ENCODE results near the gene TTC28. TPM values are rescaled to one million over a fixed set of nuclear protein-coding genes. Genes with fewer than 3 reads are reported as not detected.

The TTC28 gene
- total RNA-seq, 1 experiment from 2014 or later: 11.2 TPM

GRCh38 chr22:28259774-28260312 is 419.8 kb downstream of the TTC28 start:
- Histone ChIP-seq H3K9ac (ENCODE audit: low read length) (no peak overlapping the region), H3K27ac (ENCODE audit: low read length) (no peak overlapping the region), H3K4me1 (ENCODE audit: low read length) (no peaks in the 10 kb centered on the region), H3K4me2 (ENCODE audit: low read depth, low read length, poor library complexity, severe bottlenecking) (no peak overlapping the region), H3K9me3 (ENCODE audit: low read length) (no peaks in the 10 kb centered on the region), H3K79me2 (ENCODE audit: low read length) (no peaks in the 10 kb centered on the region), H2AFZ (ENCODE audit: low read length) (no peak overlapping the region), H4K20me1 (ENCODE audit: insufficient read depth, low read depth, low read length) (no peaks in the 10 kb centered on the region; the same call in 1 of the 2 replicates), H3K36me3 (ENCODE audit: insufficient read depth, low read length) (no peaks in the 10 kb centered on the region), H3K27me3 (ENCODE audit: low read length) (no peaks in the 10 kb centered on the region), H3K4me3 (ENCODE audit: low read length) (no peak overlapping the region), H3K9me2 (replicated peaks; ENCODE audit: insufficient read depth, low read length) (no peaks in the 10 kb centered on the region)
- no peak for DNase-seq

DNA sequence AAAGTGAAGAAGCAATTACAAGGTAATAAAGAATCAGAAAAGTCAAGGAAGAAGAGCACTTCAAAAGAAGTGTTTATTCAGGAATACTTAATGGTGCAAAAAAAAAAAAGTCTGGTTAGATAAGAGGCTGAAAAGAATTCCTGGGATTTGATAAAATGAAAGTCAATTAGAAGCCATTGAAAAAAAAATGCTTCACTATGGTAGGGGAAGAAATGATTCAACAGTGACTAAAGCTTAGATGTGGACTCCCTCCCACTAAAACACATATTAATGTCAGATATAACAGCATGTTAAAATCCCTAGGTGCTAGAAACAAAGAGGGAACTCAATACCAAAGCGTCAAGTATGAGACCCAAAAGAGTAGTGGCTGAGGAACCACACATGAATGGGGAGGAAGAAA is 425.2 kb downstream of the TTC28 start:
- DNase-seq: no peak
- Histone ChIP-seq H3K4me1 (ENCODE audit: low read length) (no peaks in the 10 kb centered on the region), H3K27me3 (ENCODE audit: low read length) (no peaks in the 10 kb centered on the region), H4K20me1 (ENCODE audit: insufficient read depth, low read depth, low read length) (peaks cover 7% of the 10 kb centered on the region; the same call in 1 of the 2 replicates), H2AFZ (ENCODE audit: low read length) (no peak overlapping the region), H3K9me3 (ENCODE audit: low read length) (no peaks in the 10 kb centered on the region), H3K27ac (ENCODE audit: low read length) (no peak overlapping the region), H3K4me3 (ENCODE audit: low read length) (no peak overlapping the region), H3K4me2 (ENCODE audit: low read depth, low read length, poor library complexity, severe bottlenecking) (no peak overlapping the region), H3K9me2 (replicated peaks; ENCODE audit: insufficient read depth, low read length) (no peaks in the 10 kb centered on the region), H3K36me3 (ENCODE audit: insufficient read depth, low read length) (no peaks in the 10 kb centered on the region), H3K9ac (ENCODE audit: low read length) (no peak overlapping the region), H3K79me2 (ENCODE audit: low read length) (no peaks in the 10 kb centered on the region)

DNA sequence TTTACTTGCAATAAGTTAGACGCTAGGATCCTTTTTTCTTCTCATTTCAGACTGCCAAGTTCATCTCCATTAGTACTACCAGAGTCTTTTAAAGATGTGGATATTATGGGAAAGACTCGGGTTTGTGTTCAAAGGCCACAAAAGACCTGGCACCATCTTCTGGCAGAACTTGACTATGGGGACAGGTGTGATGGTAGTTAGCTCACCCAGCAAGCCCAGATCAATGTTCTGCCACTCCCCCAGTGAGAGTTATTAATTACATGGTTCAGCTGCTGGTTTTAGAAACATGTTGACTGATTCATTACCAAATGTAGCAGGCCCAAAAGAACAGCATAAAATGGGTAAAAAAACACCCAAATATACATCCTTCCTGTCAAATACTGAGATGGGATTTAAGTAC is 427.1 kb downstream of the TTC28 start:
- Histone ChIP-seq H4K20me1 (ENCODE audit: insufficient read depth, low read depth, low read length) (0 out of 2 replicates have a peak, but pooled peaks cover 7% of the 10 kb centered on the region), H3K36me3 (ENCODE audit: insufficient read depth, low read length) (no peaks in the 10 kb centered on the region), H2AFZ (ENCODE audit: low read length) (no peak overlapping the region), H3K9me3 (ENCODE audit: low read length) (no peaks in the 10 kb centered on the region), H3K27ac (ENCODE audit: low read length) (no peak overlapping the region), H3K9ac (ENCODE audit: low read length) (no peak overlapping the region), H3K79me2 (ENCODE audit: low read length) (no peaks in the 10 kb centered on the region), H3K4me3 (ENCODE audit: low read length) (no peak overlapping the region), H3K27me3 (ENCODE audit: low read length) (no peaks in the 10 kb centered on the region), H3K4me2 (ENCODE audit: low read depth, low read length, poor library complexity, severe bottlenecking) (no peak overlapping the region), H3K9me2 (replicated peaks; ENCODE audit: insufficient read depth, low read length) (no peaks in the 10 kb centered on the region), H3K4me1 (ENCODE audit: low read length) (no peaks in the 10 kb centered on the region)
- no peak for DNase-seq

GRCh38 chr22:28250036-28250695 is 429.5 kb downstream of the TTC28 start:
- Histone ChIP-seq H3K4me1 (ENCODE audit: low read length) (no peaks in the 10 kb centered on the region), H3K4me3 (ENCODE audit: low read length) (no peak overlapping the region), H3K27ac (ENCODE audit: low read length) (no peak overlapping the region), H3K27me3 (ENCODE audit: low read length) (no peaks in the 10 kb centered on the region), H3K79me2 (ENCODE audit: low read length) (no peaks in the 10 kb centered on the region), H3K4me2 (ENCODE audit: low read depth, low read length, poor library complexity, severe bottlenecking) (no peak overlapping the region), H2AFZ (ENCODE audit: low read length) (no peak overlapping the region), H4K20me1 (ENCODE audit: insufficient read depth, low read depth, low read length) (peaks cover 13% of the 10 kb centered on the region; the same call in 1 of the 2 replicates), H3K9me2 (replicated peaks; ENCODE audit: insufficient read depth, low read length) (no peaks in the 10 kb centered on the region), H3K9me3 (ENCODE audit: low read length) (no peaks in the 10 kb centered on the region), H3K9ac (ENCODE audit: low read length) (no peak overlapping the region), H3K36me3 (ENCODE audit: insufficient read depth, low read length) (no peaks in the 10 kb centered on the region)
- no peak for DNase-seq

DNA sequence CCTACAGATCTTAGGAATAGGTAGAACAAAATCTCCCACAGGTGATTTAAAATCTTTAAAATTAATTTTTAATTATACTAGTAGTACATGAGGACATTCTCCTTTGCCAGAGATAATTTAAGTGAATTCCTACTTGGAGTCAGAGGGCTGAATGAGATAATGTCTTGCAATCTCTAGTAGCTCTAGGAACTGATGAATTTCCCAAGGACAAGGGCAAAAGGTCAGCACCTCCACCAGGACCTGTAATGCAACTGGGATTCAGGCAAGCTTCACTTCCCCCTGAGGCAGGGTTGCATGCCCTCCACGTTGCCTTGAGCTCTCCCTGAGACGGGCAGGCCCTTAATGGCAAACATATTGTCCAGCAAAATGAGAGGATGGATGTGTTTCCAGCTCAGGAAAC is 430.2 kb downstream of the TTC28 start:
- no peaks in the 10 kb centered on the region for H3K27me3 ChIP-seq (ENCODE audit: low read length)
- no peaks in the 10 kb centered on the region for H3K9me2 ChIP-seq (replicated peaks; ENCODE audit: insufficient read depth, low read length)
- H3K79me2 ChIP-seq (ENCODE audit: low read length): no peaks in the 10 kb centered on the region
- H3K4me1 ChIP-seq (ENCODE audit: low read length): no peaks in the 10 kb centered on the region
- no peaks in the 10 kb centered on the region for H3K36me3 ChIP-seq (ENCODE audit: insufficient read depth, low read length)
- H2AFZ ChIP-seq (ENCODE audit: low read length): no peak overlapping the region
- DNase-seq: no peak
- H3K27ac ChIP-seq (ENCODE audit: low read length): no peak overlapping the region
- no peaks in the 10 kb centered on the region for H3K9me3 ChIP-seq (ENCODE audit: low read length)
- peaks cover 13% of the 10 kb centered on the region; the same call in 1 of the 2 replicates for H4K20me1 ChIP-seq (ENCODE audit: insufficient read depth, low read depth, low read length)
- H3K4me2 ChIP-seq (ENCODE audit: low read depth, low read length, poor library complexity, severe bottlenecking): no peak overlapping the region
- H3K4me3 ChIP-seq (ENCODE audit: low read length): no peak overlapping the region
- H3K9ac ChIP-seq (ENCODE audit: low read length): no peak overlapping the region

- DNase-seq: no peak
- no peak overlapping the region for H3K4me3 ChIP-seq (ENCODE audit: low read length)
- H3K9me3 ChIP-seq (ENCODE audit: low read length): no peaks in the 10 kb centered on the region
- no peaks in the 10 kb centered on the region for H3K27me3 ChIP-seq (ENCODE audit: low read length)
- H3K4me2 ChIP-seq (ENCODE audit: low read depth, low read length, poor library complexity, severe bottlenecking): no peak overlapping the region
- no peak overlapping the region for H2AFZ ChIP-seq (ENCODE audit: low read length)
- H3K79me2 ChIP-seq (ENCODE audit: low read length): no peaks in the 10 kb centered on the region
- no peaks in the 10 kb centered on the region for H3K36me3 ChIP-seq (ENCODE audit: insufficient read depth, low read length)
- no peaks in the 10 kb centered on the region for H3K4me1 ChIP-seq (ENCODE audit: low read length)
- no peak overlapping the region for H3K9ac ChIP-seq (ENCODE audit: low read length)
- H3K9me2 ChIP-seq (replicated peaks; ENCODE audit: insufficient read depth, low read length): no peaks in the 10 kb centered on the region
- H3K27ac ChIP-seq (ENCODE audit: low read length): no peak overlapping the region
- peaks cover 13% of the 10 kb centered on the region; the same call in 1 of the 2 replicates for H4K20me1 ChIP-seq (ENCODE audit: insufficient read depth, low read depth, low read length)
Measured at GRCh38 chr22:28247667-28248363, 431.8 kb downstream of the TTC28 start.

GRCh38 chr22:28247136-28247535 is 432.5 kb downstream of the TTC28 start:
- H3K9me2 ChIP-seq (replicated peaks; ENCODE audit: insufficient read depth, low read length): no peaks in the 10 kb centered on the region
- H2AFZ ChIP-seq (ENCODE audit: low read length): no peak overlapping the region
- H3K27ac ChIP-seq (ENCODE audit: low read length): no peak overlapping the region
- no peak overlapping the region for H3K4me2 ChIP-seq (ENCODE audit: low read depth, low read length, poor library complexity, severe bottlenecking)
- H3K4me1 ChIP-seq (ENCODE audit: low read length): no peaks in the 10 kb centered on the region
- H3K9me3 ChIP-seq (ENCODE audit: low read length): no peaks in the 10 kb centered on the region
- no peaks in the 10 kb centered on the region for H3K36me3 ChIP-seq (ENCODE audit: insufficient read depth, low read length)
- no peak for DNase-seq
- H3K4me3 ChIP-seq (ENCODE audit: low read length): no peak overlapping the region
- no peaks in the 10 kb centered on the region for H3K27me3 ChIP-seq (ENCODE audit: low read length)
- H3K79me2 ChIP-seq (ENCODE audit: low read length): no peaks in the 10 kb centered on the region
- H3K9ac ChIP-seq (ENCODE audit: low read length): no peak overlapping the region
- H4K20me1 ChIP-seq (ENCODE audit: insufficient read depth, low read depth, low read length): peaks cover 7% of the 10 kb centered on the region; the same call in 1 of the 2 replicates

- no peaks in the 10 kb centered on the region for H3K79me2 ChIP-seq (ENCODE audit: low read length)
- H3K36me3 ChIP-seq (ENCODE audit: insufficient read depth, low read length): no peaks in the 10 kb centered on the region
- no peak overlapping the region for H3K27ac ChIP-seq (ENCODE audit: low read length)
- no peaks in the 10 kb centered on the region for H3K9me2 ChIP-seq (replicated peaks; ENCODE audit: insufficient read depth, low read length)
- H3K9ac ChIP-seq (ENCODE audit: low read length): no peak overlapping the region
- no peaks in the 10 kb centered on the region for H3K9me3 ChIP-seq (ENCODE audit: low read length)
- H4K20me1 ChIP-seq (ENCODE audit: insufficient read depth, low read depth, low read length): peaks cover 6% of the 10 kb centered on the region; the same call in 1 of the 2 replicates
- no peak overlapping the region for H2AFZ ChIP-seq (ENCODE audit: low read length)
- no peaks in the 10 kb centered on the region for H3K4me1 ChIP-seq (ENCODE audit: low read length)
- DNase-seq: no peak
- no peak overlapping the region for H3K4me2 ChIP-seq (ENCODE audit: low read depth, low read length, poor library complexity, severe bottlenecking)
- no peak overlapping the region for H3K4me3 ChIP-seq (ENCODE audit: low read length)
- H3K27me3 ChIP-seq (ENCODE audit: low read length): no peaks in the 10 kb centered on the region
Measured at GRCh38 chr22:28246397-28246796, 433.2 kb downstream of the TTC28 start.
